K562 (cell line): Measurements from ENCODE around the gene SH3TC1. TPM values are rescaled to one million over a fixed set of nuclear protein-coding genes. Genes with fewer than 3 reads are reported as not detected.

ENCODE experiments used
- AFF1 ChIP-seq, 2 experiments: fragments of 450-650 bp; IDR thresholded peaks; 2 replicates each; pipeline ENCODE4 v1.6.1; 2018; ENCODE audit warnings: mild to moderate bottlenecking in 2 of 2, low read depth in 1 of 2; ENCODE audit not compliant: partially characterized antibody in 2 of 2
- GTF2F1 ChIP-seq: IDR thresholded peaks from 2 replicates; pipeline ENCODE4 v1.6.1; 2011; ENCODE audit warnings: low read depth, low read length, improper control_type of control experiment
- HDAC8 ChIP-seq: fragments of 450-650 bp; IDR thresholded peaks from 2 replicates; pipeline ENCODE4 v1.6.1; 2016; ENCODE audit warnings: mild to moderate bottlenecking, missing genetic modification characterization, moderate library complexity, missing compliant biosample characterization
- ILF3 ChIP-seq: fragments of 450-650 bp; IDR thresholded peaks from 2 replicates; pipeline ENCODE4 v1.6.1; 2018; ENCODE audit warnings: antibody characterized with exemption, mild to moderate bottlenecking, moderate library complexity, borderline replicate concordance
- KAT2B ChIP-seq: IDR thresholded peaks from one replicate; pipeline ENCODE4 v1.6.1; 2012; ENCODE audit warnings: low read depth, mild to moderate bottlenecking, control low read depth, inconsistent platforms, low read length, moderate library complexity
- PHTF2 ChIP-seq: fragments of 250-450 bp; sonication (Bioruptor Pico); IDR thresholded peaks from 2 replicates; pipeline ENCODE4 v1.5.0; 2021; ENCODE audit warnings: mild to moderate bottlenecking
- SETDB1 ChIP-seq: IDR thresholded peaks from one replicate; pipeline ENCODE4 v1.6.1; 2012; ENCODE audit warnings: low read length, control low read depth, inconsistent platforms
- TCF7 ChIP-seq: sonication (generic); IDR thresholded peaks from 2 replicates; pipeline ENCODE4 v1.6.1; 2016; ENCODE audit warnings: antibody characterized with exemption, borderline replicate concordance
- TEAD2 ChIP-seq: fragments of 450-650 bp; IDR thresholded peaks from 2 replicates; pipeline ENCODE4 v1.6.1; 2016; ENCODE audit warnings: missing genetic modification characterization, control low read depth, missing compliant biosample characterization
- ZKSCAN3 ChIP-seq: fragments of 250-450 bp; sonication (Bioruptor Pico); IDR thresholded peaks from 2 replicates; pipeline ENCODE4 v1.4.0; 2020
- ZNF408 ChIP-seq: fragments of 250-450 bp; sonication (Bioruptor Pico); IDR thresholded peaks from 2 replicates; pipeline ENCODE4 v1.4.0; 2020; ENCODE audit warnings: low read depth, mild to moderate bottlenecking, moderate library complexity
- ZNF57 ChIP-seq: fragments of 450-650 bp; formaldehyde crosslinking; IDR thresholded peaks from 2 replicates; pipeline ENCODE4 v1.4.0; 2020; ENCODE audit warnings: mild to moderate bottlenecking, moderate library complexity
- ZNF764 ChIP-seq: fragments of 250-450 bp; sonication (Bioruptor Pico); IDR thresholded peaks from 2 replicates; pipeline ENCODE4 v1.4.0; 2020; ENCODE audit warnings: low read depth, mild to moderate bottlenecking, moderate library complexity
- polyA plus RNA-seq, 8 experiments: library from polyadenylated mRNA; depleted of rRNA in 4 of 8; stranded (reverse) in 5 of 8; unstranded in 3 of 8; fragments of >200 nt; fragmentation: Nextera tagmentation in 2 of 8; fragmentation: Illumina TruSeq in 1 of 8; extraction: Ambion mirVana in 2 of 8; extraction: Trizol in 1 of 8; gene quantifications; 2 replicates each; pipeline versions ENCODE4 v1.2.1 to v1.2.3, GENCODE V29; 2011 to 2014; ENCODE audit warnings: inconsistent platforms in 1 of 8, missing spikeins in 1 of 8
- total RNA-seq, 7 experiments: library from RNA; depleted of rRNA in 6 of 7; stranded (reverse); fragments of >200 nt in 6 of 7; fragmentation: Illumina TruSeq in 2 of 7; extraction: Trizol in 2 of 7; gene quantifications; 2 replicates each; pipeline versions ENCODE4 v1.2.1 to v1.2.3, GENCODE V29; 2011 to 2021; ENCODE audit warnings: low replicate concordance in 1 of 7
- TF ChIP-seq, protein P1 (sequence below): fragments of 450-650 bp; formaldehyde crosslinking; IDR thresholded peaks from 2 replicates; pipeline ENCODE4 v1.4.0; 2022; ENCODE audit warnings: missing genetic modification characterization
- TF ChIP-seq, protein P2 (sequence below): fragments of 250-450 bp; sonication (Bioruptor Pico); IDR thresholded peaks from 2 replicates; pipeline ENCODE4 v1.8.0; 2021; ENCODE audit warnings: moderate library complexity, mild to moderate bottlenecking, inconsistent platforms
- TF ChIP-seq, protein P3 (sequence below): fragments of 250-450 bp; sonication (Bioruptor Pico); IDR thresholded peaks from 2 replicates; pipeline ENCODE4 v1.9.0; 2021; ENCODE audit warnings: mild to moderate bottlenecking, inconsistent platforms
- TF ChIP-seq, protein P4 (sequence below): fragments of 200-400 bp; formaldehyde crosslinking; IDR thresholded peaks from 2 replicates; pipeline ENCODE4 v1.6.1; 2017; ENCODE audit warnings: mild to moderate bottlenecking, low read depth, low read length, moderate library complexity

Gene SH3TC1
- total and polyA plus RNA-seq, 9 of the 15 experiments (the other 6 are each of a cell fraction or from before 2014, with no cell fraction given): 0.04 to 2.1 (median 0.48) TPM; not detected in 1

GRCh38 chr4:8242782-8243560 lies 43.9 kb downstream of the SH3TC1 start (continued):
- TF ChIP-seq ILF3: no peak
- TF ChIP-seq ZKSCAN3 (CRISPR knock-in tag): no peak
- no peak for TF ChIP-seq KAT2B
- TF ChIP-seq HDAC8 (tag): peak; percentile 83; the same call in 1 of the 2 replicates
- TF ChIP-seq, protein P1, sequence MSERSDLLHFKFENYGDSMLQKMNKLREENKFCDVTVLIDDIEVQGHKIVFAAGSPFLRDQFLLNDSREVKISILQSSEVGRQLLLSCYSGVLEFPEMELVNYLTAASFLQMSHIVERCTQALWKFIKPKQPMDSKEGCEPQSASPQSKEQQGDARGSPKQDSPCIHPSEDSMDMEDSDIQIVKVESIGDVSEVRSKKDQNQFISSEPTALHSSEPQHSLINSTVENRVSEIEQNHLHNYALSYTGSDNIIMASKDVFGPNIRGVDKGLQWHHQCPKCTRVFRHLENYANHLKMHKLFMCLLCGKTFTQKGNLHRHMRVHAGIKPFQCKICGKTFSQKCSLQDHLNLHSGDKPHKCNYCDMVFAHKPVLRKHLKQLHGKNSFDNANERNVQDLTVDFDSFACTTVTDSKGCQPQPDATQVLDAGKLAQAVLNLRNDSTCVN: no peak
- no peak for TF ChIP-seq AFF1 (IDR thresholded peaks at IDR 0.05; ENCODE audit: low read depth in 1 of 2, partially characterized antibody in 2 of 2)
- no peak for TF ChIP-seq PHTF2 (CRISPR knock-in tag)
- TF ChIP-seq, protein P2, sequence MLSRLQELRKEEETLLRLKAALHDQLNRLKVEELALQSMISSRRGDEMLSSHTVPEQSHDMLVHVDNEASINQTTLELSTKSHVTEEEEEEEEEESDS: peak; percentile 68; the same call in 1 of the 2 replicates
- TF ChIP-seq, protein P3, sequence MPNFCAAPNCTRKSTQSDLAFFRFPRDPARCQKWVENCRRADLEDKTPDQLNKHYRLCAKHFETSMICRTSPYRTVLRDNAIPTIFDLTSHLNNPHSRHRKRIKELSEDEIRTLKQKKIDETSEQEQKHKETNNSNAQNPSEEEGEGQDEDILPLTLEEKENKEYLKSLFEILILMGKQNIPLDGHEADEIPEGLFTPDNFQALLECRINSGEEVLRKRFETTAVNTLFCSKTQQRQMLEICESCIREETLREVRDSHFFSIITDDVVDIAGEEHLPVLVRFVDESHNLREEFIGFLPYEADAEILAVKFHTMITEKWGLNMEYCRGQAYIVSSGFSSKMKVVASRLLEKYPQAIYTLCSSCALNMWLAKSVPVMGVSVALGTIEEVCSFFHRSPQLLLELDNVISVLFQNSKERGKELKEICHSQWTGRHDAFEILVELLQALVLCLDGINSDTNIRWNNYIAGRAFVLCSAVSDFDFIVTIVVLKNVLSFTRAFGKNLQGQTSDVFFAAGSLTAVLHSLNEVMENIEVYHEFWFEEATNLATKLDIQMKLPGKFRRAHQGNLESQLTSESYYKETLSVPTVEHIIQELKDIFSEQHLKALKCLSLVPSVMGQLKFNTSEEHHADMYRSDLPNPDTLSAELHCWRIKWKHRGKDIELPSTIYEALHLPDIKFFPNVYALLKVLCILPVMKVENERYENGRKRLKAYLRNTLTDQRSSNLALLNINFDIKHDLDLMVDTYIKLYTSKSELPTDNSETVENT (CRISPR knock-in tag): no peak
- TF ChIP-seq GTF2F1: no peak
- TF ChIP-seq ZNF57 (CRISPR knock-in tag): no peak
- TF ChIP-seq SETDB1: no peak
- peak; percentile 85 for TF ChIP-seq TEAD2 (tag)
- TF ChIP-seq ZNF764 (CRISPR knock-in tag): no peak
- TF ChIP-seq TCF7: no peak
- TF ChIP-seq, protein P4, sequence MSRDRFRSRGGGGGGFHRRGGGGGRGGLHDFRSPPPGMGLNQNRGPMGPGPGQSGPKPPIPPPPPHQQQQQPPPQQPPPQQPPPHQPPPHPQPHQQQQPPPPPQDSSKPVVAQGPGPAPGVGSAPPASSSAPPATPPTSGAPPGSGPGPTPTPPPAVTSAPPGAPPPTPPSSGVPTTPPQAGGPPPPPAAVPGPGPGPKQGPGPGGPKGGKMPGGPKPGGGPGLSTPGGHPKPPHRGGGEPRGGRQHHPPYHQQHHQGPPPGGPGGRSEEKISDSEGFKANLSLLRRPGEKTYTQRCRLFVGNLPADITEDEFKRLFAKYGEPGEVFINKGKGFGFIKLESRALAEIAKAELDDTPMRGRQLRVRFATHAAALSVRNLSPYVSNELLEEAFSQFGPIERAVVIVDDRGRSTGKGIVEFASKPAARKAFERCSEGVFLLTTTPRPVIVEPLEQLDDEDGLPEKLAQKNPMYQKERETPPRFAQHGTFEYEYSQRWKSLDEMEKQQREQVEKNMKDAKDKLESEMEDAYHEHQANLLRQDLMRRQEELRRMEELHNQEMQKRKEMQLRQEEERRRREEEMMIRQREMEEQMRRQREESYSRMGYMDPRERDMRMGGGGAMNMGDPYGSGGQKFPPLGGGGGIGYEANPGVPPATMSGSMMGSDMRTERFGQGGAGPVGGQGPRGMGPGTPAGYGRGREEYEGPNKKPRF: no peak
- no peak for TF ChIP-seq ZNF408
